G401 (cell line): Measurements from ENCODE around the gene UNC79. TPM values are rescaled to one million over a fixed set of nuclear protein-coding genes. Genes with fewer than 3 reads are reported as not detected.
A peak's percentile ranks its signal among the peaks of the same experiment; 100 is the strongest.
"Not testable (repeated sequence)": the region's sequence is repeated elsewhere in the genome, so short reads cannot be mapped to it uniquely, and the experiment has no call there.

Source experiments
- DNase-seq: peaks from one replicate; pipeline ENCODE4 v3.0.0-alpha.2; 2015; ENCODE audit warnings: low spot score
- in situ Hi-C: cut with HindIII; loops from 2 replicates; pipeline ENCODE4 v1.10.0; 2016; ENCODE audit warnings: low sequenced_read_pairs, mixed read lengths
- total RNA-seq: library from RNA; depleted of rRNA; stranded (reverse); fragments of >200 nt; shearing (Covaris generic); gene quantifications from 2 replicates; pipeline ENCODE4 v1.2.3, GENCODE V29; 2014

UNC79 gene
- total RNA-seq, 1 experiment from 2014 or later, result 0.44 TPM

GRCh38 chr14:93481758-93482157 lies 51.0 kb downstream of the UNC79 start:
- in situ Hi-C loops, result no loop called here
- DNase-seq, result no peak

DNA sequence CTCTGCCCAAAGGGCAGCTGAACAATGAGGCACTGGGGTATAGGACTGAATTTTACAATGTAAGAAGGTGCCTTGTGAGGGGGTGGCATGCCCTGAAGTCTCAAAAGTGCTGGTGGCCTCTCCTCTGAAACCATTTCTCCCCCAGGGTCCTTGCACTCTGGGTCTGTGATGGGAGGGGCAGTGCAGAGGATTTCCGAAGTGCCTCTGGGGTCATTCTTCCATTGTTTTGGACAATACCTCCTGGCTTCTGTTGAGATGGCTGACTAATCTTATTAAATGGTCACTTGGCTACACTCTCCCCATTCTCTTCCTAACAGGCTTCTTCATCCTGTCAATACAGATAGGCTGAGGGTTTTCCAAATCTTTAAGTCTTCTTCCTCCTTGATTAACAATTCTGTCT lies 59.3 kb downstream of the UNC79 start:
- DNase-seq, result no peak
- in situ Hi-C loops, result no loop called here

DNA sequence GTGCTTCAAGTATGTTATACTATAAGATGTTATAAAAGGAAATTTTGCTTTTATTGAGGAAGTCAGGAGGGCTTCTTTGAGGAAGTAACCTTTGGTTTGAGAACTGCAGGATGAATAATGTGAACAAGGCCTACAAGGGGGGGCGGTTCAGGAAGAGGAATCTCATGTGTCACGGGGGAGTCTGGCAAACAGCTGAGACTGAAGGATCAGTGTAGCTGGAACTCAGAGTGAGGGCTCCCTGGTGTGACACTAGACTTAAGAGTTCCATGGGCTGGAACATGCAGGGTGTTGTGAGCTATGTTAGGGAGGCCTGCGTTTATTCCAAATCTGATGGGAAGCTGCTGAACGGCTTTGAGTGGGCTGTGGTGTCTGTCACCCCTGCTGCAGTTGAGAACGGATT lies 62.3 kb downstream of the UNC79 start:
- DNase-seq, result no peak
- in situ Hi-C loops, result no loop called here

GRCh38 chr14:93493622-93494021 lies 62.9 kb downstream of the UNC79 start:
- in situ Hi-C loops, DNase-seq: not testable (repeated sequence)

- DNase-seq, result no peak
- in situ Hi-C loops, result no loop called here
Observed at GRCh38 chr14:93496856-93497741, 66.4 kb downstream of the UNC79 start.

DNA sequence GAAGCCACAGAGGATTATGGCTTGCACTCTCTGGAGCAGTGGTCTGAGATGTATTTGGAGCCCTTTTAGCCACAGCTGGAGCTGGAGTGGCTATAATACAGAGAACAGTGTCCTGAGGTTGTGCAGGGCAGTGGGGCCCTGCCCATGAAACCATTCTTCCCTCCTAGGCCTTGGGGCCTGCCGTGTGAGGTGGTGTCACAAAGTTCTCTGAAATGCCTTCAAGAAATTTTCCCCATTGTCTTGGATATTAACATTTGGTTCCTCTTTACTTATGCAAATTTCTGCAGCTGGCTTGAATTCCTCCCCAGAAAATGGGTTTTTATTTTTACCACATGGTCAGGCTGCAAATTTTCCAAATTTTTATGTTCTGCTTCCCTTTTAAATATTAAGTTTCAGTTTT lies 79.3 kb downstream of the UNC79 start:
- in situ Hi-C loops, result no loop called here
- DNase-seq, result no peak

- in situ Hi-C loops, result no loop called here
- DNase-seq, result no peak
Observed at GRCh38 chr14:93511001-93511400, 80.3 kb downstream of the UNC79 start.

- DNase-seq, result no peak
Observed at GRCh38 chr14:93520053-93520607, 89.4 kb downstream of the UNC79 start.

DNA sequence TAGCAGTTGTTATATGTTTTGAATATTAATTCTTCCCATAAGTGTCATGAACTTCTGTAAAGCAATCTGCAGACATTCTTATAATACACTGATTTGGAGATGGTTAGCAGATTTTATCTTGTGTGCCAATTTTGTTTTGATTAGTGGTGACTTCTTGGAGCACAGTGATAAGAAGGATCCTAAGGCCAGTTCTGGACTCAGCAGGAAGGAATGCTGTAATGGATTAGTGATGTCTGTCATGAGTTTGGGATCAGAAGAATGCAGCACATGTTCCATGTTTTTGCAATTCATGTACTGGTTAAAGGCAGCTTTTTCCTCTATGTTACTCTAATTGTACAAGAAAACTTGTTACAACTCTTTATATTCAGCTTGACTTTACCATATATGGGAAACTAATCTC lies 91.5 kb downstream of the UNC79 start:
- no peak for DNase-seq
- in situ Hi-C loops, result no loop called here

More at GRCh38 chr14:93520053-93520607, 89.4 kb downstream of the UNC79 start:
- in situ Hi-C loops, result no loop called here

GRCh38 chr14:93525216-93525615 lies 94.5 kb downstream of the UNC79 start:
- in situ Hi-C loops, DNase-seq: not testable (repeated sequence)

GRCh38 chr14:93525696-93526451 lies 95.1 kb downstream of the UNC79 start:
- in situ Hi-C loops, result no loop called here
- DNase-seq, result no peak

- in situ Hi-C loops, result no loop called here
- peak; percentile 8 for DNase-seq
Observed at GRCh38 chr14:93527203-93527607, 96.5 kb downstream of the UNC79 start.

GRCh38 chr14:93528884-93529558 lies 98.3 kb downstream of the UNC79 start:
- DNase-seq, result no peak
- in situ Hi-C loops, result no loop called here

DNA sequence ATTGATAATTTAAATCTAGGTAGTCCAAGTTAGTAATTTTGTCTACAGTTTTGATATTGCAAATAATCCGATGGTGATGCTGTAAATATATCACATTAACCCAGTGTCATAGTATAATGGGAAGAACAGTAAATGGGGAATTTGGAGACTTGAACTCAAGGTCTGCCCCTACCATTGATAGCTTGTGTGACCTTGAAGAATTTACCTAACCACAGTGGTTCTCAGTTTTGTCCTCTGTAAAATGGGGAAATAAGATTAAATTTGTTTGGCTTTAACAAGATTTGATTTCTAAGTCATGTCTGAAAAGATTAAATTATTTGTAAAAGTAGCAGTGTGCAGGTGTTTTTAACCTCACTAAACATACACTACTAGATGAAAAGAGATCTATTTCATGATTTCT lies 100.9 kb downstream of the UNC79 start:
- no peak for DNase-seq
- in situ Hi-C loops, result no loop called here

GRCh38 chr14:93532541-93532940 lies 101.8 kb downstream of the UNC79 start:
- no peak for DNase-seq
- in situ Hi-C loops, result no loop called here

DNA sequence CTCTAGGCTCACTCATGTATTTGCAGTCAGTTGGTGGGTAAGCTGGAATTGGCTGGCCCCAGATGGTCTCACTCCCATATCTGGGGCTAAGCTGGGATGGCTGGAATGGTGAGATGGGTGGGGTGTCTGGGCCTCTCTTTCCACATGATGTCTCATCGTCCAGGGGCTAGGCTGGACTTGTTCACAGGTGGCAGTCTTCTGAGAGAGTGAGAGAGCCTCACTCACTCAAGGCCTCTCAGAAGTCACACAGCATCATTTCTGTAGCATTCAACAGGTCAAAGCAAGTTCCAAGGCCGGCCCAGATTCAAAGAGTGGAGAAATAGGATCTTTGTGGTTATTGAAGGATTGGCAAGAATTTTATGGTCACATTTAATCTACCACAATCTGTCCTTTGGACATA lies 102.7 kb downstream of the UNC79 start:
- no peak for DNase-seq
- in situ Hi-C loops, result no loop called here

DNA sequence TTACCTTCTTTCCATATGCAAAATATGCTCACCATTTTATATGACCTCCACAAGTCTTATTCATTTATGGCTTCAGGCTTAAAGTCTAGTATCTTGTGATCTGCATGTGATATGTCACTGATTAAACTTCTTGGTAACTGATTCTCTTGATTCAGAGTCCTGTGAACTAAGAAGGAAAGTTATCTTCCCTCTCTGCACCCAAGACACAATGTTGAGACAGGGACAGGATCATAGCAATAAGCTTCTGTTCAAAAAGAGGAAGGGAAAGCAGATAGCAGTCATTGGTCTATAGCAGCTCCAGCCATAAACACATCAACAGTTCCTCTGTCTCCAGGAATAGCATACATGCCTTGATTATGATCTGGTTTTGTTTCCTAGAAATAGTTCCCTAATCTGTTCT lies 103.1 kb downstream of the UNC79 start:
- in situ Hi-C loops, result no loop called here
- DNase-seq, result no peak

DNA sequence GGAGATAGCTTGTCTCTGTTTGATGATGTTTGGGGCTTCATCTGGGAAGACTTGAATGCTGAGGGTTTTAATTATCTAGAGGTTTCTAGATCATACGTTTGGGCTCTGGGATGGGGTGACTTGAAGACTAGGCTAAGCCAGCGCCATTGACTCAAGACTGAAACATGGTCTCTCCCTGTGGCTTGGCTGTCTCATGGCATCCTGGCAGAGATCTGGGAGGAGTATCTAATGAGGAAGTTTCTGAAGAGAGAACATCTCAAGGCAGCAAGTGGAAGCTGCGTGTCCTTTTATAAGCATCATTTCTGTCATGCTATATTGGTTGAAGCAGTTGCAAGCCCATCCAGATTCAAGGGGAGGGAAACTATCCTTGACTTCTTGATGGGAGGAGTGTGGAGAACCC lies 104.8 kb downstream of the UNC79 start:
- in situ Hi-C loops, result no loop called here
- DNase-seq, result no peak

- no peak for DNase-seq
- in situ Hi-C loops, result no loop called here
Observed at GRCh38 chr14:93536945-93537344, 106.2 kb downstream of the UNC79 start.

DNA sequence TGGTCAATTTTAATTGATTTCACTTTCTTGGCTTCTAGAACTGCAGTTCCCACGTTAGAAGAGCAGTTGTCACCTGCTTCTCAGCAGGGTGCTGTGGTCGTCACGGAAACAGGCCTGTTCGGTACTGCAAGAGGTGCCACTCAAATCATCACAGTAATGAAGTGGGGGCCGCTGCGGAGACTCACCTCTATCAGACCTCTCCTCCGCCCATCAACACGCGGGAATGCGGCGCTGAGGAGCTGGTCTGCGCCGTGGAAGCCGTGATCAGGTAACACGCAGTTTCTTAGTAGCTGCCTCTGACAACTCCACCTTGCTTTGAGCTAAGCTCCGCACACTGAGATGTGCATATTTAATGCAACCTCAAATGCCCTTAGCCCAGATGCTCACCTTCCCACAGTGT lies 107.2 kb downstream of the UNC79 start:
- DNase-seq, result peak; percentile 35
- in situ Hi-C loops, result no loop called here
